Stimulated activated naive B cell treated with anti-CD40 and anti-IgM and Interleukin-4, amounts not matched to agents 10 μg/mL and 1 μg/mL and 100 μg/mL, for 72 hours (primary cell): ENCODE measurements around the gene ABTB1.
A peak's percentile ranks its signal among the peaks of the same experiment; 100 is the strongest.

Experiments
- ATAC-seq, 2 donors: fragments of 150-1000 bp; cut with Tn5 transposase; replicated peaks; 2 replicates each; pipeline ENCODE4 v1.10.0; 2021; ENCODE audit warnings: moderate library complexity in 1 of 2
- DNase-seq: peaks from one replicate; pipeline ENCODE4 v3.0.0; 2021
- H3K27ac Mint-ChIP-seq: one replicate; pipeline ENCODE4 v1.8.0; 2022; ENCODE audit warnings: mild to moderate bottlenecking, mixed read lengths
- H3K27me3 Mint-ChIP-seq, 2 donors: one replicate each; pipeline ENCODE4 v1.8.0; 2022; ENCODE audit warnings: mixed read lengths in 2 of 2
- H3K36me3 Mint-ChIP-seq, 2 donors: one replicate each; pipeline ENCODE4 v1.8.0; 2022; ENCODE audit warnings: mixed read lengths in 2 of 2, mild to moderate bottlenecking in 1 of 2
- H3K4me1 Mint-ChIP-seq, 2 donors: one replicate each; pipeline ENCODE4 v1.8.0; 2022; ENCODE audit warnings: mixed read lengths in 2 of 2, mild to moderate bottlenecking in 1 of 2
- H3K4me3 Mint-ChIP-seq, 2 donors: one replicate each; pipeline ENCODE4 v1.8.0; 2022; ENCODE audit warnings: mild to moderate bottlenecking in 2 of 2, mixed read lengths in 2 of 2, moderate library complexity in 1 of 2
- H3K9me3 Mint-ChIP-seq, 2 donors: one replicate each; pipeline ENCODE4 v1.8.0; 2022; ENCODE audit warnings: mixed read lengths in 2 of 2, mild to moderate bottlenecking in 1 of 2

The ABTB1 gene

DNA sequence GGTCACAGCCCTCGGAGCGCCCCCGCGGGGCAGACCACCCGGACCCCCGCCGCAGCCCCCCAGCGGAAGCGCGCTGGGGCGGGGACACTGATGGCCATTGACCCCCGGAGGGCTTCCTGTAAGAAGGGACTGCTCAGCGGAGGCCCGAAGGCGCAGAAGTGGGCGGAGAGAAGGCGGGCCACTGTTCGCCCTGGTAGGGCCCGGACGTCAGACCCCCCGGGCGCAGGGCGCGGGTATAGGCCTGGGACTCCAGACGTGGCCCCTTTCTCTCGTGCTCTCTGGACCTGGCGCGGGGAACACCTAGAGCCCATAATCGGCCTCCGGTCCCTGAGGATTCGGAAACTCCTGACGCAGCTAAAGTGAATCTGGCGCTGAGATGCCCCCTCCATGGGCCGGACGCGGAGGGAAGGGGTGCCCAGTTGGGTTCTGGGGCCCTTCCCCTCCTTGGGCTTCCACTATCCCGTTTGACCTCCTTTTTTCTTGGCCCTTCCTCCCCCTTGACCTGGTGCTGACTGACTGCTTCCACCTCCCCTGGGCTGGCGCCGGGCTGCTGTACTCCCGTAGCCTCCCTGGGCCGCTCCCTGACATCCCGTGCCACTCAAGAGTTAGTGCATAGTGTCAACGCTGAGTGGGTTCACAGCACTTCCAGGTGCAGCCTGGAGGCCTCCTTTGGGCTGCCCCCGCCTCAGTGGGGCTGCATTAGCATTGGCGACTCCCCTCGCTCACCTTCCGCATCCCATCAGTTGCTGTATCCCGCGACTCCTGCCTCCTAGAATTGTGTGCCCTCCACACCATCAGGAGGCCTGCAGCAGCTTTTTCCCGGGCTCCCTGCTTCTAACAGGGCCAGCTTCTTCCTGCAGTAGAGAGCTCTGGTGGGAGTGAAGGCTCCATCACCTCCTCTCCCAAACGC lies 694 bp downstream of the ABTB1 start:
- Mint-ChIP-seq H3K4me1 (peaks cover 28 to 55% of the 10 kb centered on the region in 2 donors), H3K27me3 (no peaks in the 10 kb centered on the region), H3K36me3 (peaks cover 6 to 13% of the 10 kb centered on the region in 2 donors), H3K4me3 (peak overlapping the region; percentile 89 to 96), H3K27ac (peak overlapping the region; percentile 91), H3K9me3 (no peaks in the 10 kb centered on the region)
- peak; percentile 24 for DNase-seq
- peak; percentile 59 to 66 for ATAC-seq

DNA sequence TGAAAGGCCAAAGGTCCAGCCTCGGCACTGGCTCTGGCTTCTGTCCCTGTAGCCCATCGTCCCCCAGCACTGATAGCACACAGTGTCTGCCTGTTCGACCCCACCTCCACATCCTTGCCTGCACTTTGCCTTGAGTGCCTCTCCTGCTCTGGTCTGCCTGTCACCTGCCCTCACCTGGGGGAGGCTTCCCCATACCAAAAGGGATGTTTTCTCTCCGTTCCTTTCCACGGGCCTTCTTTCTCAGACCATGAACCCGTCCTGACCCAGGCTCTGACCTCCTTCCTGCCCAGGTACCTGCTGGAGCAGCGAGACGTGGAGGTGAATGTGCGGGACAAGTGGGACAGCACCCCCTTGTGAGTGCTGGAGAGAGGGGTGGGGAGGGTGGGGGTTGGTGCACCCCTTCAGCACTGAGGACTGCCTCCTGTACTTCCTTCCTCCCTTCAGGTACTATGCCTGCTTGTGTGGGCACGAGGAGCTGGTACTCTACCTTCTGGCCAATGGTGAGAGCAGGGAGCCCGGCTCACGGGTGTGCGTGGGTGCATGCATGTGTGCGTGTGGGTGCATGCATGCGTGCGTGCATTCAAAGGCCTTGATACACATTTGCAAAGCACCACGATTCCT lies 1.5 kb downstream of the ABTB1 start:
- H3K9me3 Mint-ChIP-seq = no peaks in the 10 kb centered on the region
- peaks cover 6 to 18% of the 10 kb centered on the region in 2 donors for H3K36me3 Mint-ChIP-seq
- no peak overlapping the region for H3K27ac Mint-ChIP-seq
- peaks cover 28 to 55% of the 10 kb centered on the region in 2 donors for H3K4me1 Mint-ChIP-seq
- no peaks in the 10 kb centered on the region for H3K27me3 Mint-ChIP-seq
- ATAC-seq (no peak), DNase-seq (no peak)
- peak overlapping the region; percentile 89 to 96 for H3K4me3 Mint-ChIP-seq

DNA sequence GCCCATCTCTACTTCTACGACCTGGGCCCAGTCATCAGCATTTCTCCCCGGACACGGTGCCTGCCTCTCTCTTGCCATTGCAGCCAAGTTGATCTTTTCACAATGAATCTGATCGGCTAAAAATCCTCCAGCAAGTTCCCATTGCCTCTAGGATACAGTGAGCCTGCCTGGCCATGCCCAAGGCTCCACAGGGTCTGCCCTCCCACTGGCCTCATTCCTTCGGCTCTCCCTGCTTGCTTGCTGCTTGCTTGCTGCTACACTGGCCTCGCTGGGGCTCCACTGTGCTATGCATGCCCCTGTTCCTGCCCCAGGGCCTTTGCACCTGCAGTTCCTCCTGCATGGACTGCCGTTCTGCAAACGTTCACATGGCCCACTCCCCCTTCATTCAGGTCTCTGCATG lies 2.0 kb downstream of the ABTB1 start:
- H3K27ac Mint-ChIP-seq = no peak overlapping the region
- DNase-seq (no peak), ATAC-seq (no peak)
- peaks cover 28 to 55% of the 10 kb centered on the region in 2 donors for H3K4me1 Mint-ChIP-seq
- H3K27me3 Mint-ChIP-seq = no peaks in the 10 kb centered on the region
- peaks cover 8 to 18% of the 10 kb centered on the region in 2 donors for H3K36me3 Mint-ChIP-seq
- no peaks in the 10 kb centered on the region for H3K9me3 Mint-ChIP-seq
- peak overlapping the region in 1 of 2 donors; percentile 47 for H3K4me3 Mint-ChIP-seq

DNA sequence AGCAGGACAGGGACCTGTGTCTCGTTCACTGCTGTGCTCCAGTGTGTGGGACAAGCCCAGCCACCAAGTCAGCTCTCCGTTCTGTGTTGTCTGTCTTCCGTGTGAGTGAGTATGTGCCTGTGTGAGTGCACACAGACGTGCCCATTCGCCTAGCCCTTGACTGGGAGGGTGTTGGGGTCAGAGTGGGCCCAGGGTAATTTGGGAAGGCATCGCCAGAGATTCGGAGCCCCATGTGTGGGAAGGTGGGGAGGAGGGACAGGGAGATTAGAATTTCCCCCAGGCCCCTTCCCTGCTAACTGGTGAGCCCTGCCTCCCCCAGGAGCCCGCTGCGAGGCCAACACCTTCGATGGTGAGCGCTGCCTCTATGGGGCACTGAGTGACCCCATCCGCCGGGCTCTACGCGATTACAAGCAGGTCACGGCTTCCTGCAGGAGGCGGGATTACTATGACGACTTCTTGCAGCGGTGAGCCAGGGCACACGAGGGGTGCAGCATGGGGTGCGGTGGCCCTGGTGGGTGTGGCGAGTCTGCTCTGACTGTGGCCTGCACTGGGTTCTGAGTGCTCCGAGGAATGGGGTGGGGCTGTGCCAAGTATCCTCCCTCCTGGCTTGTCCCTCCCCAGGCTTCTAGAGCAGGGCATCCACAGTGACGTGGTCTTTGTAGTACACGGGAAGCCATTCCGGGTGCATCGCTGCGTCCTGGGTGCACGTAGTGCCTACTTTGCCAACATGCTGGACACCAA lies 3.1 kb downstream of the ABTB1 start:
- no peak overlapping the region for H3K4me3 Mint-ChIP-seq
- DNase-seq (no peak), ATAC-seq (no peak)
- H3K27ac Mint-ChIP-seq = peak overlapping the region; percentile 57
- peaks cover 28 to 52% of the 10 kb centered on the region in 2 donors for H3K4me1 Mint-ChIP-seq
- peaks cover 11 to 18% of the 10 kb centered on the region in 2 donors for H3K36me3 Mint-ChIP-seq
- H3K27me3 Mint-ChIP-seq = no peaks in the 10 kb centered on the region
- no peaks in the 10 kb centered on the region for H3K9me3 Mint-ChIP-seq

DNA sequence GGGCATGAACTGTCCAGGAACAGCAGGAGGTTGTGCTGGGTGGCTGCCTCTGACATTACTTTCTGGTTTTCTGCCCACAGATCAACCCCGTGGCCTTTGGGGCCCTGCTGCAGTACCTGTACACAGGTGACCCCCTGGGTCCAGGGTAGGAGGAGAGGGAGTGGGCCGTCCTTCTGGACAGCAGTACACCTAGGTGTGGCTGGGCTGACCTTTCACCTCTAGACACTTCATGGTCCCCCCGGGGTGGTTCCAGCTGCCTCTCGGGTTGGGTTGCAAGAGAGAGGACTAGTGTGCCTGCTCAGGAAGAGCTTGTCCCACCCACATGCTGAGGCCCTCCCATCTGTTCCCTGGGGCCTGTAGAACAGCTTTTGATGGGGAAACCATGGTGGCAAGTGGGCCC lies 3.7 kb downstream of the ABTB1 start:
- DNase-seq (no peak), ATAC-seq (no peak)
- peaks cover 11 to 20% of the 10 kb centered on the region in 2 donors for H3K36me3 Mint-ChIP-seq
- H3K4me1 Mint-ChIP-seq = peaks cover 24 to 52% of the 10 kb centered on the region in 2 donors
- H3K9me3 Mint-ChIP-seq = no peaks in the 10 kb centered on the region
- no peak overlapping the region for H3K4me3 Mint-ChIP-seq
- H3K27ac Mint-ChIP-seq = no peak overlapping the region
- no peaks in the 10 kb centered on the region for H3K27me3 Mint-ChIP-seq

DNA sequence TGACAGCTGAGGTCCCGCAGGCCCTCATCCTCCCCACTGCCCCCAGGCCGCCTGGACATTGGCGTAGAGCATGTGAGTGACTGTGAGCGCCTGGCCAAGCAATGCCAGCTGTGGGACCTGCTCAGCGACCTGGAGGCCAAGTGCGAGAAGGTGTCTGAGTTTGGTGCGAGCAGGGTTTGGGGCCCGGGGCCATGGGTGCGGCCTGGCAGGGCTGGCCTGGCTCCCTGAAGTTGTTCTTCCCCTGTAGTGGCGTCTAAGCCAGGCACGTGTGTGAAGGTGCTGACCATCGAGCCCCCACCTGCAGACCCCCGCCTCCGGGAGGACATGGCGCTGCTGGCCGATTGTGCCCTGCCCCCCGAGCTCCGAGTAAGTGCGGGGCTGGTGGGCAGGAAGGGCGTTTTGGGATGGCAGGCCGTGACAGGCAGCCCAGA lies 4.2 kb downstream of the ABTB1 start:
- Mint-ChIP-seq H3K27me3 (no peaks in the 10 kb centered on the region), H3K4me3 (no peak overlapping the region), H3K9me3 (no peaks in the 10 kb centered on the region), H3K27ac (no peak overlapping the region), H3K36me3 (peaks cover 9 to 20% of the 10 kb centered on the region in 2 donors), H3K4me1 (peaks cover 23 to 52% of the 10 kb centered on the region in 2 donors)
- DNase-seq (no peak), ATAC-seq (no peak)

DNA sequence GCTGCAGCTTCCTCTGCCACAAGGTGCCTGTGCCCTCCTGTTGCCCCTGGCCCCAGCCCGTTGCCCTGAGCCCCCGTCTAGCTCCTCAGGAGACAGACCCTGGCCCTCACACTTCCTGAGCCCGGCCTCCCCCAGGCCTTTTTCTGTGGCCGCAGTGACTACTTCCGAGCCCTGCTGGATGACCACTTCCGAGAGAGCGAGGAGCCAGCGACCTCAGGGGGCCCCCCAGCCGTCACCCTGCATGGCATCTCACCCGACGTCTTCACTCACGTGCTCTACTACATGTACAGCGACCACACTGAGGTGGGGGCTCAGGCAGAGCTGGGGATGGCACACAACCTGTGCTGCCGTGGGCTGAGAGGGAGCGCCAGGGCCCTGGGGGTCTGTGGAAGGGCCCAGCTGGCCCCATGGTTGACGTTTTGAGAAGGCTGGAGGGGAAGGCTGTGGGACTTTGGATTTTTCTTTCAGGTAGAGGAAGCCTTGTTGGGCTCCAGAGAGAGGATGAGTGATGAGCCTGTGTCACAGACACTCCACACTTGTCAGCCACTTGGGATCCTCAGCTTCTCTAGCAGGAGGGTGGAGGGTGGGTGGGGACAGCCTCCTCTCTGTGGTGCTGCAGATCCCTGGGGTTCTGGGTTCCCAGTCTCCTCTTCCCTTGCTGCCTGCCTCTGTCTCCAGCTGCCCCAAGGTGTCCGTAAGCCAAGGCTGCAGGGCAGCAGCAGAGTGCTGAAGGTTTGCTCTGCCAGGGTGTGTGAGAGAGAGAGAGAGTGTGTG lies 5.0 kb downstream of the ABTB1 start:
- H3K36me3 Mint-ChIP-seq = peaks cover 8 to 22% of the 10 kb centered on the region in 2 donors
- H3K27me3 Mint-ChIP-seq = no peaks in the 10 kb centered on the region
- peak overlapping the region; percentile 86 for H3K27ac Mint-ChIP-seq
- H3K9me3 Mint-ChIP-seq = peaks cover 0 to 2% of the 10 kb centered on the region in 2 donors
- H3K4me1 Mint-ChIP-seq = peaks cover 26 to 54% of the 10 kb centered on the region in 2 donors
- ATAC-seq (no peak), DNase-seq (no peak)
- no peak overlapping the region for H3K4me3 Mint-ChIP-seq

DNA sequence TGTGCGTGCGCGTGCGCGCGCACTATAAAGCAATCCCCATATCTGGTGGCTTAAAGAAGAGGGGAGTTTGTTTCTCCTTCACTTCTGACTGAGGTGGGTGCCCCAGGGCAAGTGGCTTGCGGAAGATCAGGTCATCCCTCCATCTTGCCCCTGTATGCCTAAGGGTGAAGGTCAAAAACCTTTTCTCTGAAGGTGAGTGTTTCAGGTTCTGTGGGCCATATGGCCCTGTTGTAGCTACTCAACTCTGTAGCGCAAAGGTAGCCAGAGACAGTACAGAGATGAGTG lies 5.5 kb downstream of the ABTB1 start:
- no peak overlapping the region for H3K4me3 Mint-ChIP-seq
- H3K36me3 Mint-ChIP-seq = peaks cover 8 to 22% of the 10 kb centered on the region in 2 donors
- ATAC-seq (no peak), DNase-seq (no peak)
- H3K4me1 Mint-ChIP-seq = peaks cover 26 to 54% of the 10 kb centered on the region in 2 donors
- H3K27me3 Mint-ChIP-seq = no peaks in the 10 kb centered on the region
- peaks cover 0 to 2% of the 10 kb centered on the region in 2 donors for H3K9me3 Mint-ChIP-seq
- no peak overlapping the region for H3K27ac Mint-ChIP-seq

DNA sequence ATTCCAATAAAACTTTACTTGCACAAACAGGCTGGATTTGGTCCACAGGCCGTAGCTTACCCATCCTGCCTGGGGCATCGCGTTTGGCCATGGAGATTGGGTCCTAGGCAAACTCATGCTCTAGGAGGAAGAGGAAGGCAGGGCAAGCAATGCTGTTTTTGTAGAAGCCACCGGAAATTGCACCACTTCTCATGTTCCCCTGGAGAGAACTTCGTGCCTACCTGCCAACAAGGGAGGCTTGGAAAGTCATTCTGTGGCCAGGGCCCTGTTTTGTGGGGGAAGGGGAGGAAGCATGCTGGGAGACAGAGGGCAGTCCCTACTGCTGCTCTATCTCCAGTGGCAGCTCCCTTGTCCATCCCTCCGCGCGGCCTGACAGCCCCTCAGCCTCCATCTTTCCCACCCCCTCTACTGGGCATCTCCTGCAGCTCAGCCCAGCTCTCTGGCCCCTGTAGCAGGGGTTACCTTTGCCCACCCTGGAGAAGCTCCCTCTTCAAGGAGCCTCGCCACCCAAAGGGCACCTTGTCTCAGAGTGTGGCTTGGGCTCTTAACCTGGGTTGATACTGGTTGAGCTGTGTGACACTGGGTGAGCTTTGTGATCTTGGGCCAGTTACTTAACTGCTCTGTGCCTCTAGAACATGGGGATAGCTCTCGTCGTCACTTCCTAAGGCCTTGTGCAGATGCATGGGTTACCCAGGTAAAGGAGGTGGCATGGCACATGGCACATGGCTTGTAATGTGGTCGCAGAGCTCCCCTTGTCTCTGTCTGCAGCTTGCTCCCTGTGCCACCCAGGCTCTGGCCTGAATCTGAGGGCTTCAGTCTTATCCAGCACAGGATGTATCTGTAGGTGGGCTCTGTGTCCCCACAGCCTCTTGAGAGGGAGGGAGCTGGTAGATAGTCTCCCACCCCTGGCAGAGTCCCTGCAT lies 6.1 kb downstream of the ABTB1 start:
- H3K27me3 Mint-ChIP-seq = no peaks in the 10 kb centered on the region
- DNase-seq (no peak), ATAC-seq (no peak)
- peaks cover 8 to 22% of the 10 kb centered on the region in 2 donors for H3K36me3 Mint-ChIP-seq
- no peak overlapping the region for H3K4me3 Mint-ChIP-seq
- H3K4me1 Mint-ChIP-seq = peaks cover 23 to 47% of the 10 kb centered on the region in 2 donors
- peaks cover 0 to 2% of the 10 kb centered on the region in 2 donors for H3K9me3 Mint-ChIP-seq
- no peak overlapping the region for H3K27ac Mint-ChIP-seq

DNA sequence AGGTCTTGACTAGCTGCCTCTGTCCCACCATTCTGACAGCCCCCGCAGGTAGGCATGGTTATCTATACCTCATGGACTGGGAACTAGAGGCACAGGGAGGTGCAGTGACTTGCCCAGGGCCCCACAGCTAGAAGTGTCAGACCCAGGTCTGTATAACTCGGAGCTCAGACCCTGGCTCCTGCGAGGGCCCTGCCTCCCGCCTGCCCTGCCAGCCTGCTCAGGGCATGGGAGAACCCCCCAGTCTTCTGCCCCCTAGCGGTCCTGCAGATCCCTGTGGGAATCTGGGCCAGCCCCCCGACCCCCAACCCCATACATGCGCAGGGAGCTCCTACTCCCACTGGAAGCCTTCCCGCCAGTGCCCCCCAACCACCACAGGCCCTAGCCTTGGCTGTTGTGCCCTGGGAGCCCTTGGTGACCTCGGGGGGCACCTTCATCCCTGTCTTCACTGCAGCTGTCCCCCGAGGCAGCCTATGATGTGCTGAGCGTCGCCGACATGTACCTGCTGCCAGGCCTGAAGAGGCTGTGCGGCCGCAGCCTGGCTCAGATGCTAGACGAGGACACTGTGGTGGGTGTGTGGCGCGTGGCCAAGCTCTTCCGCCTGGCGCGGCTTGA lies 6.9 kb downstream of the ABTB1 start:
- no peak for ATAC-seq
- no peak overlapping the region for H3K4me3 Mint-ChIP-seq

DNA sequence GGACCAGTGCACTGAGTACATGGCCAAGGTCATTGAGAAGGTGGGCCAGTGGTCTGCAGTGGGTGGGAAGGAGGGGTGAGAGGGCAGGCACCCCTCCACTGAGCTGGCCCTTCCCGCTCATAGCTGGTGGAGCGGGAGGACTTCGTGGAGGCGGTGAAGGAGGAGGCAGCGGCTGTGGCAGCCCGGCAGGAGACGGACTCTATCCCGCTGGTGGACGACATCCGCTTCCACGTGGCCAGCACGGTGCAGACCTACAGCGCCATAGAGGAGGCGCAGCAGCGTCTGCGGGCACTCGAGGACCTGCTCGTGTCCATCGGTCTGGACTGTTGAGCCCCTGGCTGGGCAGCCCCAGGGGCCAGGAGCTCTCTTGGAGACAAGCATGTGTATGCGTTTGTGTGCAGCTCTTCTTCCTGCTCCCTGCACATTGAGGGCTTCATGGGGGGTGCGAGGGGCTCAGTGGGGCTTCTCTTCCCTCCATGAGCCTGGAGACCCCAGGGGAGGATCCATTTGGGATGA lies 7.5 kb downstream of the ABTB1 start:
- ATAC-seq (no peak), DNase-seq (no peak)
- Mint-ChIP-seq H3K4me1 (peaks cover 15 to 40% of the 10 kb centered on the region in 2 donors), H3K9me3 (peaks cover 0 to 2% of the 10 kb centered on the region in 2 donors), H3K36me3 (peaks cover 8 to 22% of the 10 kb centered on the region in 2 donors), H3K4me3 (no peak overlapping the region), H3K27ac (no peak overlapping the region), H3K27me3 (no peaks in the 10 kb centered on the region)

More for the DNA sequence above, 6.9 kb downstream of the ABTB1 start:
- Mint-ChIP-seq H3K36me3 (peaks cover 8 to 22% of the 10 kb centered on the region in 2 donors), H3K4me1 (peaks cover 18 to 44% of the 10 kb centered on the region in 2 donors), H3K27ac (no peak overlapping the region), H3K9me3 (peaks cover 0 to 2% of the 10 kb centered on the region in 2 donors), H3K27me3 (no peaks in the 10 kb centered on the region)
- no peak for DNase-seq

DNA sequence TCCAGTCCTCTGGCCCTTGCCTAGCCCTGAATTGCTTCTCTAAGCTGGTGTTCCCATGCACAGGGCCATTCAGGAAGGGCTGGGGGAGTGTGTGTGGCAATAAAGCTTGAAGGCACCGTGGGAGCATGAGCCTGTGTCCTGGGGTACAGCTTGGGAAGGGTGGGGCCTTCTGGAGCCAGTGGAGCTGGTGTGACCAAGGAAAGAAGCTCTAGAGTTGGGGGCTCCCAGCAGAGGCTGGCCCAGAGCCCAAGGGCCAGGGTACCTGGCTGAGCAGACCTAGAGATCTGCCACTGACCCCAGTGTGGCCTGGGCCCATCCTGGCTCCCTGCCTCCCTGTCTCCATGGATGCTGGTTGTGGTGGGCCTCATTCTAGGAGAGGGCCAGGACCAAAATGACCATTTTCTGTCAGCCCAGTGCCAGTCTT lies 8.1 kb downstream of the ABTB1 start:
- ATAC-seq (no peak), DNase-seq (no peak)
- Mint-ChIP-seq H3K4me3 (no peak overlapping the region), H3K9me3 (peaks cover 0 to 2% of the 10 kb centered on the region in 2 donors), H3K27me3 (no peaks in the 10 kb centered on the region), H3K4me1 (peaks cover 13 to 33% of the 10 kb centered on the region in 2 donors), H3K27ac (no peak overlapping the region), H3K36me3 (peaks cover 8 to 22% of the 10 kb centered on the region in 2 donors)
